UCSD-AML1 (cell line): ENCODE results near the gene SLX4IP.

Experiments
- DNase-seq: peaks from one replicate; lab custom pipeline; 2025; ENCODE audit not compliant: unreplicated experiment; lab: John Stamatoyannopoulos, UW

Gene SLX4IP

GRCh38 chr20:10465135-10465534 lies 30.0 kb downstream of the SLX4IP start:
- DNase-seq: no peak

- DNase-seq: no peak
Measured at GRCh38 chr20:10466325-10466724, 31.2 kb downstream of the SLX4IP start.

GRCh38 chr20:10466855-10467254 lies 31.8 kb downstream of the SLX4IP start:
- DNase-seq: no peak

- no peak for DNase-seq
Measured at GRCh38 chr20:10467681-10468339, 32.7 kb downstream of the SLX4IP start.

- no peak for DNase-seq
Measured at GRCh38 chr20:10468340-10468845, 33.3 kb downstream of the SLX4IP start.

- DNase-seq: no peak
Measured at GRCh38 chr20:10469056-10469455, 34.0 kb downstream of the SLX4IP start.

GRCh38 chr20:10469599-10469998 lies 34.5 kb downstream of the SLX4IP start:
- DNase-seq: peak; percentile 25

GRCh38 chr20:10470276-10470675 lies 35.2 kb downstream of the SLX4IP start:
- DNase-seq: no peak

- DNase-seq: no peak
Measured at GRCh38 chr20:10472871-10473270, 37.8 kb downstream of the SLX4IP start.

GRCh38 chr20:10474606-10475184 lies 39.6 kb downstream of the SLX4IP start:
- peak; percentile 73 for DNase-seq

GRCh38 chr20:10475225-10475624 lies 40.1 kb downstream of the SLX4IP start:
- DNase-seq: no peak

- DNase-seq: no peak
Measured at GRCh38 chr20:10476319-10476724, 41.2 kb downstream of the SLX4IP start.

GRCh38 chr20:10478205-10478604 lies 43.1 kb downstream of the SLX4IP start:
- no peak for DNase-seq

GRCh38 chr20:10478930-10479329 lies 43.8 kb downstream of the SLX4IP start:
- DNase-seq: no peak

GRCh38 chr20:10481676-10482075 lies 46.6 kb downstream of the SLX4IP start:
- DNase-seq: no peak

GRCh38 chr20:10483691-10484090 lies 48.6 kb downstream of the SLX4IP start:
- DNase-seq: no peak

GRCh38 chr20:10487142-10488136 lies 52.3 kb downstream of the SLX4IP start:
- DNase-seq: no peak

- DNase-seq: no peak
Measured at GRCh38 chr20:10488534-10488933, 53.4 kb downstream of the SLX4IP start.

GRCh38 chr20:10489853-10490252 lies 54.7 kb downstream of the SLX4IP start:
- no peak for DNase-seq

- no peak for DNase-seq
Measured at GRCh38 chr20:10490257-10490656, 55.2 kb downstream of the SLX4IP start.

- no peak for DNase-seq
Measured at GRCh38 chr20:10490706-10491105, 55.6 kb downstream of the SLX4IP start.

GRCh38 chr20:10492065-10492464 lies 57.0 kb downstream of the SLX4IP start:
- DNase-seq: no peak
